Body of pancreas (tissue), 4 donors: ENCODE results near the gene CNTLN.

ENCODE experiments used
- POLR2A ChIP-seq, 3 donors: fragments of 450-650 bp; IDR thresholded peaks; one replicate each; pipeline ENCODE4 v1.6.1; 2016; ENCODE audit warnings: antibody characterized with exemption in 3 of 3, mild to moderate bottlenecking in 2 of 3
- TF ChIP-seq, protein P1 (sequence below), 7 experiments: fragments of 450-650 bp in 4 of 7; fragments of 200-600 bp in 3 of 7; sonication (generic) in 3 of 7; IDR thresholded peaks; one replicate each; pipeline ENCODE4 v1.5.1; 2016 to 2019; ENCODE audit warnings: antibody characterized with exemption in 7 of 7

DNA sequence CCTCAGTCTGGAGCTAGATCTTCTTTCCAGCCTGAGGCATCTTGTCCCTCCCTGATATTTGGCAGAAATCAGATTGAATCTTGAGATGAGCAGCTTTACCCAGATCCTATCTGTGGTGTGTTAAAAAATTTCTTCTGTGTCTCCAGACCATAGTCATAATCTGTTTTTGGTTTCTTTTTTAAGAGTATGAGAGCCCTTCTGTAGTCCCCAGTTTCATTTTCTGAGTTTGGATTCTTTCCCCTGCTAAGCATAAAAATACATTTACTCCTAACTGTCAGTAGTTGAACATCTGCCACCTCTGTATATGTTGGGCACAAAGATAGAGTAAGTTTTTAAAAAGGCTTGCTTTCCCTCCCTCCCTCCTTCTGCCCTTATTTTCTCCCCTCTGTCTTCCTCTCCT is 137.7 kb downstream of the CNTLN start:
- TF ChIP-seq, protein P1, sequence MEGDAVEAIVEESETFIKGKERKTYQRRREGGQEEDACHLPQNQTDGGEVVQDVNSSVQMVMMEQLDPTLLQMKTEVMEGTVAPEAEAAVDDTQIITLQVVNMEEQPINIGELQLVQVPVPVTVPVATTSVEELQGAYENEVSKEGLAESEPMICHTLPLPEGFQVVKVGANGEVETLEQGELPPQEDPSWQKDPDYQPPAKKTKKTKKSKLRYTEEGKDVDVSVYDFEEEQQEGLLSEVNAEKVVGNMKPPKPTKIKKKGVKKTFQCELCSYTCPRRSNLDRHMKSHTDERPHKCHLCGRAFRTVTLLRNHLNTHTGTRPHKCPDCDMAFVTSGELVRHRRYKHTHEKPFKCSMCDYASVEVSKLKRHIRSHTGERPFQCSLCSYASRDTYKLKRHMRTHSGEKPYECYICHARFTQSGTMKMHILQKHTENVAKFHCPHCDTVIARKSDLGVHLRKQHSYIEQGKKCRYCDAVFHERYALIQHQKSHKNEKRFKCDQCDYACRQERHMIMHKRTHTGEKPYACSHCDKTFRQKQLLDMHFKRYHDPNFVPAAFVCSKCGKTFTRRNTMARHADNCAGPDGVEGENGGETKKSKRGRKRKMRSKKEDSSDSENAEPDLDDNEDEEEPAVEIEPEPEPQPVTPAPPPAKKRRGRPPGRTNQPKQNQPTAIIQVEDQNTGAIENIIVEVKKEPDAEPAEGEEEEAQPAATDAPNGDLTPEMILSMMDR (IDR thresholded peaks at IDR 0.05) = no peak
- no peak for TF ChIP-seq POLR2A (IDR thresholded peaks at IDR 0.05)
